HUES6 (cell line): Measurements from ENCODE around the gene KDR.

Source experiments
- H3K27ac ChIP-seq: 2 replicates; pipeline ENCODE4 v1.7.0; 2013; ENCODE audit warnings: low read depth, mild to moderate bottlenecking, low read length, inconsistent platforms
- H3K27me3 ChIP-seq: 2 replicates; pipeline ENCODE4 v1.6.1; 2013; ENCODE audit warnings: low read length; ENCODE audit not compliant: control insufficient read depth, insufficient read depth
- H3K36me3 ChIP-seq: 2 replicates; pipeline ENCODE4 v1.6.1; 2013; ENCODE audit warnings: low read length; ENCODE audit not compliant: control insufficient read depth, insufficient read depth
- H3K4me1 ChIP-seq: 2 replicates; pipeline ENCODE4 v1.6.1; 2013; ENCODE audit warnings: low read length; ENCODE audit not compliant: control insufficient read depth, insufficient read depth
- H3K4me3 ChIP-seq: 2 replicates; pipeline ENCODE4 v1.5.1; 2013; ENCODE audit warnings: low read depth, low read length
- H3K9ac ChIP-seq: one replicate; pipeline ENCODE4 v1.6.1; 2013; ENCODE audit warnings: mild to moderate bottlenecking, low read length
- H3K9me3 ChIP-seq: 2 replicates; pipeline ENCODE4 v1.6.1; 2013; ENCODE audit warnings: low read depth, low read length; ENCODE audit not compliant: control insufficient read depth, insufficient read depth

Gene KDR

DNA sequence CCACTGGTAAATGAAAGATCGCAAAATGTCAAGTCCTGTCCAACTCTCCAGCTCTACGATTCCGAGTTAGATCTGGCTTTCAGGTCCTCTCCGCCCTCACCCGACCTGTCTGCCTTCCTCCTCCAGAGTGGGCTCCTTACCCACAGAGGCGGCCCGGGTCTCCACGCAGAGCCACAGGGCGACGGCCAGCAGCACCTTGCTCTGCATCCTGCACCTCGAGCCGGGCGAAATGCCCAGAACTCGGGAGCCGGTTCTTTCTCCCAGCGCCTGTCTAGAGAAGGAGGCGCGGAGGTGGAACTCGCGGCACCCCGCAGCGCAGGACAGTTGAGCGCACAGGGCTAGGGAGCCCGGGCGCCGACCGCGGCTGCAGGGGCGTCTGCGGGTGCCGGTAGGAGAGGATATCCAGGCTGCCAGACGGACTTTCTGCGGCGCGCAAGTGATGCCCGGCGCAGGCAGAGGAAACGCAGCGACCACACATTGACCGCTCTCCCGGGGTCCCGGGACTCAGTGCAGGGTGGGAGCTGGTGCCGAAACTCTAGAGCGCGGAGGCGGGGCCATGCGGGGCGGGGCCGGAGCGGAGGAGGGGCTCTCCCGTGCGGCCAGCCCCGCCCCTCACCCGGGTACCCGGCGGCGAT is at the start of gene KDR:
KDR (minus strand) TSS at position 509 of the 635 bp plus-strand sequence; CDS start at position 207, 302 bp downstream.
- Histone ChIP-seq H3K36me3 (peaks cover 13% of the 10 kb centered on the region), H3K4me1 (peaks cover 18% of the 10 kb centered on the region), H3K9me3 (no peaks in the 10 kb centered on the region), H3K27me3 (peaks cover 22% of the 10 kb centered on the region), H3K27ac (peak within 1 kb of the TSS; percentile 74; the same call in 1 of the 2 replicates), H3K4me3 (peak within 1 kb of the TSS; percentile 100), H3K9ac (peak within 1 kb of the TSS; percentile 92)

- H3K4me3 ChIP-seq, result no peak overlapping the region
- peaks cover 41% of the 10 kb centered on the region for H3K4me1 ChIP-seq
- H3K36me3 ChIP-seq, result no peaks in the 10 kb centered on the region; the same call in 1 of the 2 replicates
- H3K27ac ChIP-seq, result no peak overlapping the region
- no peaks in the 10 kb centered on the region; the same call in 1 of the 2 replicates for H3K9me3 ChIP-seq
- H3K9ac ChIP-seq, result no peak overlapping the region
- no peaks in the 10 kb centered on the region for H3K27me3 ChIP-seq
These were observed 48.2 kb upstream of the KDR start for GRCh38 chr4:55173580-55173979.

DNA sequence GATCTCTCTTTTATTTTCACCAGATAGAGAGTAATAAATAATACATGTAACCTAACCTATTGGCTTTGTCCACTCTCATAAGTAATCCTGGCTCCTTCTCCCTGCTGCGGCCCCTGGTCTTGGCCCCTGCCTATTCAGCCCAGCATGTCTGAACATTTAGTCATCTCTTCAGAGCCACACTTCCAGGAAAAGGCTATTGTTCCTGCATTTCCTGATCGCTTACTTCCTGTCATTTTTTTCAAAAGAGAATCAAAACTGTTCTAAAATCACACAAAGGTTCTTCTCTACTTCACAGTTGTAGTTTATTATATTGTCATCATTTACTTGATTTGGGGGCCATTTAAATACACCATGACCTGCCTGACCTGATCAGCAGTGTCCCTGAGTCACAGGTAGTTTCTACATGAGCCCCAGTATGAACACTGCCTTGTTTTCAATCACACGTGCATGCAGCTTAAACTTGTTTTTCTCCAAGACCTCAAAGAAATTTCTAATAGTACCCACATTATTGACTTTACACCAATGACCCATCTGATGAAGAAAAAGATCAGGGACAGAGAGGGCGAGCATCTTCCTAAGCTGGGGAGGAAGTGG is 47.4 kb upstream of the KDR start:
- no peak overlapping the region for H3K27ac ChIP-seq
- H3K9me3 ChIP-seq, result no peaks in the 10 kb centered on the region
- H3K36me3 ChIP-seq, result no peaks in the 10 kb centered on the region
- no peak overlapping the region for H3K9ac ChIP-seq
- H3K27me3 ChIP-seq, result no peaks in the 10 kb centered on the region
- peaks cover 41% of the 10 kb centered on the region for H3K4me1 ChIP-seq
- H3K4me3 ChIP-seq, result no peak overlapping the region

GRCh38 chr4:55170462-55170861 is 45.1 kb upstream of the KDR start:
- Histone ChIP-seq H3K4me3 (no peak overlapping the region), H3K4me1 (peaks cover 27% of the 10 kb centered on the region; the same call in 1 of the 2 replicates), H3K36me3 (no peaks in the 10 kb centered on the region), H3K27me3 (no peaks in the 10 kb centered on the region), H3K27ac (no peak overlapping the region), H3K9ac (no peak overlapping the region), H3K9me3 (no peaks in the 10 kb centered on the region)

DNA sequence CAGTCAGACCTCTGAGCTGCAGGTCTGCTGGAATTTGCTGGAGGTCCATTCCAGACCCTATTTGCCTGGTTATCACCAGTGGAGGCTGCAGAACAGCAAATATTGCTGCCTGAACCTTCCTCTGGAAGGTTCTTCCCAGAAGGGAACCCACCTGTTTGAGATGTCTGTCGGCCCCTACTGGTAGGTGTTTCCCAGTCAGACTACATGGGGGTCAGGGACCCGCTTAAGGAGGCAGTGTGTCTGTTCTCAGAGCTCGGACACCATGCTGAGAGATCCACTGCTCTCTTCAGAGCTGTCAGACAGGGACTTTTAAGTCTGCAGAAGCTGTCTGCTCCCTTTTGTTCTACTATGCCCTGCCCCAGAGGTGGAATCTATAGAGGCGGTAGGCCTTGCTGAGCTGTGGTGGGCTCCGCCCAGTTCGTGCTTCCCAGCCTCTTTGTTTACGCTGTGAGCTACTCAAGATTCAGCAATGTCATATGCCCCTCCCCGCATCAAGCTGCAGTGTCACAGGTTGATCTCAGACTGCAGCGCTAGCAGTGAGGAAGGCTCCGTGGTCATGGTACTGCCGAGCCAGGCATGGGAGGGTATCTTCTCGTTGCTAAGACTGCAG is 44.1 kb upstream of the KDR start:
- Histone ChIP-seq H3K9me3 (no peaks in the 10 kb centered on the region), H3K9ac (peak overlapping the region; percentile 12), H3K36me3 (no peaks in the 10 kb centered on the region), H3K27ac (no peak overlapping the region), H3K4me1 (peaks cover 21% of the 10 kb centered on the region; the same call in 1 of the 2 replicates), H3K4me3 (no peak overlapping the region), H3K27me3 (no peaks in the 10 kb centered on the region)

GRCh38 chr4:55162396-55162795 is 37.0 kb upstream of the KDR start:
- Histone ChIP-seq H3K27me3 (no peaks in the 10 kb centered on the region), H3K4me3 (no peak overlapping the region), H3K27ac (no peak overlapping the region), H3K36me3 (no peaks in the 10 kb centered on the region), H3K4me1 (no peaks in the 10 kb centered on the region), H3K9me3 (no peaks in the 10 kb centered on the region), H3K9ac (no peak overlapping the region)

- H3K36me3 ChIP-seq, result no peaks in the 10 kb centered on the region
- H3K4me3 ChIP-seq, result no peak overlapping the region
- no peaks in the 10 kb centered on the region for H3K9me3 ChIP-seq
- H3K4me1 ChIP-seq, result no peaks in the 10 kb centered on the region
- no peak overlapping the region for H3K27ac ChIP-seq
- no peaks in the 10 kb centered on the region for H3K27me3 ChIP-seq
- H3K9ac ChIP-seq, result no peak overlapping the region
These were observed 36.3 kb upstream of the KDR start for GRCh38 chr4:55161739-55162138.

- H3K27ac ChIP-seq, result no peak overlapping the region
- H3K4me3 ChIP-seq, result no peak overlapping the region
- no peaks in the 10 kb centered on the region for H3K36me3 ChIP-seq
- H3K4me1 ChIP-seq, result no peaks in the 10 kb centered on the region
- H3K9me3 ChIP-seq, result no peaks in the 10 kb centered on the region
- H3K27me3 ChIP-seq, result no peaks in the 10 kb centered on the region
- H3K9ac ChIP-seq, result no peak overlapping the region
These were observed 34.5 kb upstream of the KDR start for GRCh38 chr4:55159851-55160250.

- Histone ChIP-seq H3K9me3 (no peaks in the 10 kb centered on the region), H3K27ac (no peak overlapping the region), H3K36me3 (no peaks in the 10 kb centered on the region)
These were observed 33.6 kb upstream of the KDR start for GRCh38 chr4:55158957-55159356.

GRCh38 chr4:55157559-55158277 is 32.3 kb upstream of the KDR start:
- Histone ChIP-seq H3K9ac (no peak overlapping the region), H3K4me1 (no peaks in the 10 kb centered on the region), H3K36me3 (no peaks in the 10 kb centered on the region), H3K27me3 (no peaks in the 10 kb centered on the region), H3K4me3 (no peak overlapping the region), H3K9me3 (no peaks in the 10 kb centered on the region), H3K27ac (no peak overlapping the region)

More at GRCh38 chr4:55158957-55159356, 33.6 kb upstream of the KDR start:
- no peaks in the 10 kb centered on the region for H3K4me1 ChIP-seq
- H3K9ac ChIP-seq, result no peak overlapping the region
- H3K27me3 ChIP-seq, result no peaks in the 10 kb centered on the region
- no peak overlapping the region for H3K4me3 ChIP-seq

DNA sequence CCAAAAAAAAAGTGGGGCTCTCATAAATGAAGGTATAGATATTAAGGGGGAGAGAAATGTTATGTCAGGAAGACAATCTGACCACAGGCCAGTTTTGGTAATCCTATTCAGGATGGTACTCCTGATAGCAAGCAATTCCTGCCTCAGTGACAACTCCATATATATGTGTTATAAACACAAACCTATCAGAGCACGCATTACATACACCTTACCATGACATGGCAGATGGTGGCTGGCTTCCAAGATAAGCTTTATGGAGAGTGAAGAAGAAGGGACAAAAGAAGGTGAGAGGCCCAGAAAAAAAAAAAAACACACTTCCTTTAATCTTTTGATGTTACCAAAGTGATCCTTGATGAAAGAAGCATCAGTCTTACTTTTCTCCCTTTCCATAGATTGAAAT is 29.5 kb upstream of the KDR start:
- no peaks in the 10 kb centered on the region for H3K36me3 ChIP-seq
- H3K9me3 ChIP-seq, result no peaks in the 10 kb centered on the region
- no peak overlapping the region for H3K9ac ChIP-seq
- H3K4me3 ChIP-seq, result no peak overlapping the region
- H3K27ac ChIP-seq, result no peak overlapping the region
- H3K4me1 ChIP-seq, result no peaks in the 10 kb centered on the region
- no peaks in the 10 kb centered on the region for H3K27me3 ChIP-seq
